ENCODE measurements around the gene LAMA5. TPM values are rescaled to one million over a fixed set of nuclear protein-coding genes. Genes with fewer than 3 reads are reported as not detected.

LAMA5 gene
- total and polyA plus RNA-seq, 5 donors from 2014 or later: 0.30 to 0.91 TPM; not detected in 3

GRCh38 chr20:62325172-62325905, 41.8 kb downstream of the LAMA5 start:
- Histone ChIP-seq H3K9me3 (ENCODE audit: control insufficient read depth in 2 of 2, low read length in 2 of 2) (no peaks in the 10 kb centered on the region), H3K36me3 (ENCODE audit: control insufficient read depth, insufficient read depth, low read length) (no peaks in the 10 kb centered on the region), H3K27me3 (ENCODE audit: control insufficient read depth, insufficient read depth, low read length) (no peaks in the 10 kb centered on the region), H3K4me1 (ENCODE audit: control insufficient read depth, insufficient read depth, low read length, poor library complexity, severe bottlenecking) (no peaks in the 10 kb centered on the region), H3K27ac (ENCODE audit: insufficient read depth, low read length, poor library complexity, severe bottlenecking) (no peak overlapping the region), H3K4me3 (ENCODE audit: low read depth, low read length) (no peak overlapping the region)
- H3K27me3 Mint-ChIP-seq: peaks cover 4% of the 10 kb centered on the region
- no peaks in the 10 kb centered on the region for H3K9me3 Mint-ChIP-seq
- no peak overlapping the region for H3K27ac Mint-ChIP-seq
- ATAC-seq (ENCODE audit: low read depth in 2 of 2) (no peak), DNase-seq (no peak)
- no peak overlapping the region for H3K4me3 Mint-ChIP-seq
- no peaks in the 10 kb centered on the region for H3K36me3 Mint-ChIP-seq
- no peaks in the 10 kb centered on the region for H3K4me1 Mint-ChIP-seq

DNA sequence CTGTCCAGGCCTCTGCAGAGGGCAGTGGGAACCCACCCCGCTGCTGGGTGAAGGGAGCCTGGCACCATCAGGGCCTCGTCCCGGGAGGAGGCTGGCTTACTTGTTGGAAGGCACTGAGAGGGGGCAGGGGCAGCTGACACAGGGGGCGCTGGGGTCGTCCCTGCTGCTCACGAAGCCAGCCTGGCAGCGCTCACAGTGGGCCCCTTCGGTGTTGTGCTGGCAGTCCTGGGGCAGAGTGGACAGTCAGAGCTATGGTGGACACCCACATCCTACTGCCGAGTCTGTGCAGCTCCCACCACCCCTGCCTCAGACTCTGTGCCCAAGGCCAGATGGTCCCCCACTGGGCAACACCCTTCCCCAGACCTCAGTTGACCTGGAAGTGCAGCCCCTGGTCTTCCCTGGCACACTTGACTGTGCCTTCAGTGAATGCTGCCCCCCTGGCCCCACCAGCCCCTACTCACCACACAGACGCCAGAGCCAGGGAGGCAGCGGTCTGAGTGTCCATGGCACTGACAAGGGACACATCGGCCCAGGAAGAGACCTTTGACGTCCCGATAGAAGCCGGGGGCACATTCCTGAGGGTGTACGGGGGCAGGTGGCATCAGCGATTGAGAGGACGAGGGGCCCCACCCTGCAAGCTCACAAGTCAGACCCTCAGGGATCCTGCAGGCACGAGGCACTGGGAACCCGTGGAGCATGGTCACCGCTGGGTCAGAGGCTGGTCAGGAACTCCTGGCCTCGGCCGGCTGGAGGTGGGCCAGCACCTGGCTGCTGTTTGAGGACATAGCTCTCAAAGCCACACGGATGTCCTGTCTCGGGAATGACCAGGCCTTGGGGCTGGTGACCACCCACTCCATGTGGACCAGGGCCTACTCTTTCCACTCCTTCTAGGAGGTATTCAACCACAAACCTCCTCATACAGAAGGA, 42.9 kb downstream of the LAMA5 start:
- H3K4me3 Mint-ChIP-seq: no peak overlapping the region
- Histone ChIP-seq H3K4me1 (ENCODE audit: control insufficient read depth, insufficient read depth, low read length, poor library complexity, severe bottlenecking) (no peaks in the 10 kb centered on the region), H3K9me3 (ENCODE audit: control insufficient read depth in 2 of 2, low read length in 2 of 2) (no peaks in the 10 kb centered on the region), H3K27ac (ENCODE audit: insufficient read depth, low read length, poor library complexity, severe bottlenecking) (no peak overlapping the region), H3K36me3 (ENCODE audit: control insufficient read depth, insufficient read depth, low read length) (no peaks in the 10 kb centered on the region), H3K27me3 (ENCODE audit: control insufficient read depth, insufficient read depth, low read length) (no peaks in the 10 kb centered on the region), H3K4me3 (ENCODE audit: low read depth, low read length) (no peak overlapping the region)
- H3K27me3 Mint-ChIP-seq: peaks cover 4% of the 10 kb centered on the region
- H3K4me1 Mint-ChIP-seq: no peaks in the 10 kb centered on the region
- H3K27ac Mint-ChIP-seq: no peak overlapping the region
- no peaks in the 10 kb centered on the region for H3K36me3 Mint-ChIP-seq
- H3K9me3 Mint-ChIP-seq: no peaks in the 10 kb centered on the region
- DNase-seq: no peak
- ATAC-seq (ENCODE audit: low read depth in 2 of 2): no peak

- Histone ChIP-seq H3K27ac (ENCODE audit: insufficient read depth, low read length, poor library complexity, severe bottlenecking) (no peak overlapping the region), H3K4me3 (ENCODE audit: low read depth, low read length) (no peak overlapping the region), H3K9me3 (ENCODE audit: control insufficient read depth in 2 of 2, low read length in 2 of 2) (no peaks in the 10 kb centered on the region), H3K36me3 (ENCODE audit: control insufficient read depth, insufficient read depth, low read length) (no peaks in the 10 kb centered on the region), H3K27me3 (ENCODE audit: control insufficient read depth, insufficient read depth, low read length) (no peaks in the 10 kb centered on the region), H3K4me1 (ENCODE audit: control insufficient read depth, insufficient read depth, low read length, poor library complexity, severe bottlenecking) (no peaks in the 10 kb centered on the region)
- Mint-ChIP-seq H3K4me1 (no peaks in the 10 kb centered on the region), H3K27ac (no peak overlapping the region), H3K9me3 (no peaks in the 10 kb centered on the region), H3K36me3 (no peaks in the 10 kb centered on the region), H3K4me3 (no peak overlapping the region), H3K27me3 (peaks cover 4% of the 10 kb centered on the region)
- ATAC-seq (ENCODE audit: low read depth in 2 of 2) (no peak), DNase-seq (no peak)
Observed at GRCh38 chr20:62323146-62323979, 43.7 kb downstream of the LAMA5 start.

- DNase-seq (no peak), ATAC-seq (ENCODE audit: low read depth in 2 of 2) (no peak)
- Histone ChIP-seq H3K9me3 (ENCODE audit: control insufficient read depth in 2 of 2, low read length in 2 of 2) (no peaks in the 10 kb centered on the region), H3K4me1 (ENCODE audit: control insufficient read depth, insufficient read depth, low read length, poor library complexity, severe bottlenecking) (no peaks in the 10 kb centered on the region), H3K27me3 (ENCODE audit: control insufficient read depth, insufficient read depth, low read length) (no peaks in the 10 kb centered on the region), H3K36me3 (ENCODE audit: control insufficient read depth, insufficient read depth, low read length) (no peaks in the 10 kb centered on the region), H3K4me3 (ENCODE audit: low read depth, low read length) (no peak overlapping the region), H3K27ac (ENCODE audit: insufficient read depth, low read length, poor library complexity, severe bottlenecking) (no peak overlapping the region)
- no peak overlapping the region for H3K27ac Mint-ChIP-seq
- H3K27me3 Mint-ChIP-seq: peaks cover 4% of the 10 kb centered on the region
- H3K4me3 Mint-ChIP-seq: no peak overlapping the region
- no peaks in the 10 kb centered on the region for H3K36me3 Mint-ChIP-seq
- no peaks in the 10 kb centered on the region for H3K4me1 Mint-ChIP-seq
- no peaks in the 10 kb centered on the region for H3K9me3 Mint-ChIP-seq
Observed at GRCh38 chr20:62322492-62323041, 44.5 kb downstream of the LAMA5 start.

- Mint-ChIP-seq H3K27me3 (peaks cover 4% of the 10 kb centered on the region), H3K27ac (no peak overlapping the region), H3K36me3 (no peaks in the 10 kb centered on the region), H3K4me3 (no peak overlapping the region), H3K9me3 (no peaks in the 10 kb centered on the region), H3K4me1 (no peaks in the 10 kb centered on the region)
- H3K4me1 ChIP-seq (ENCODE audit: control insufficient read depth, insufficient read depth, low read length, poor library complexity, severe bottlenecking): no peaks in the 10 kb centered on the region
- no peak overlapping the region for H3K4me3 ChIP-seq (ENCODE audit: low read depth, low read length)
- DNase-seq (no peak), ATAC-seq (ENCODE audit: low read depth in 2 of 2) (no peak)
- H3K9me3 ChIP-seq (ENCODE audit: control insufficient read depth in 2 of 2, low read length in 2 of 2): no peaks in the 10 kb centered on the region
- H3K27ac ChIP-seq (ENCODE audit: insufficient read depth, low read length, poor library complexity, severe bottlenecking): no peak overlapping the region
- H3K36me3 ChIP-seq (ENCODE audit: control insufficient read depth, insufficient read depth, low read length): no peaks in the 10 kb centered on the region
- no peaks in the 10 kb centered on the region for H3K27me3 ChIP-seq (ENCODE audit: control insufficient read depth, insufficient read depth, low read length)
Observed at GRCh38 chr20:62321975-62322374, 45.1 kb downstream of the LAMA5 start.

GRCh38 chr20:62321521-62321948, 45.6 kb downstream of the LAMA5 start:
- no peaks in the 10 kb centered on the region for H3K9me3 Mint-ChIP-seq
- H3K9me3 ChIP-seq (ENCODE audit: control insufficient read depth in 2 of 2, low read length in 2 of 2): no peaks in the 10 kb centered on the region
- no peak overlapping the region for H3K27ac Mint-ChIP-seq
- ATAC-seq (ENCODE audit: low read depth in 2 of 2): no peak
- H3K36me3 ChIP-seq (ENCODE audit: control insufficient read depth, insufficient read depth, low read length): no peaks in the 10 kb centered on the region
- no peak for DNase-seq
- no peaks in the 10 kb centered on the region for H3K27me3 ChIP-seq (ENCODE audit: control insufficient read depth, insufficient read depth, low read length)
- no peak overlapping the region for H3K4me3 Mint-ChIP-seq
- no peak overlapping the region for H3K27ac ChIP-seq (ENCODE audit: insufficient read depth, low read length, poor library complexity, severe bottlenecking)
- H3K4me1 ChIP-seq (ENCODE audit: control insufficient read depth, insufficient read depth, low read length, poor library complexity, severe bottlenecking): no peaks in the 10 kb centered on the region
- H3K4me3 ChIP-seq (ENCODE audit: low read depth, low read length): no peak overlapping the region
- no peaks in the 10 kb centered on the region for H3K4me1 Mint-ChIP-seq
- H3K27me3 Mint-ChIP-seq: peaks cover 4% of the 10 kb centered on the region
- H3K36me3 Mint-ChIP-seq: no peaks in the 10 kb centered on the region

DNA sequence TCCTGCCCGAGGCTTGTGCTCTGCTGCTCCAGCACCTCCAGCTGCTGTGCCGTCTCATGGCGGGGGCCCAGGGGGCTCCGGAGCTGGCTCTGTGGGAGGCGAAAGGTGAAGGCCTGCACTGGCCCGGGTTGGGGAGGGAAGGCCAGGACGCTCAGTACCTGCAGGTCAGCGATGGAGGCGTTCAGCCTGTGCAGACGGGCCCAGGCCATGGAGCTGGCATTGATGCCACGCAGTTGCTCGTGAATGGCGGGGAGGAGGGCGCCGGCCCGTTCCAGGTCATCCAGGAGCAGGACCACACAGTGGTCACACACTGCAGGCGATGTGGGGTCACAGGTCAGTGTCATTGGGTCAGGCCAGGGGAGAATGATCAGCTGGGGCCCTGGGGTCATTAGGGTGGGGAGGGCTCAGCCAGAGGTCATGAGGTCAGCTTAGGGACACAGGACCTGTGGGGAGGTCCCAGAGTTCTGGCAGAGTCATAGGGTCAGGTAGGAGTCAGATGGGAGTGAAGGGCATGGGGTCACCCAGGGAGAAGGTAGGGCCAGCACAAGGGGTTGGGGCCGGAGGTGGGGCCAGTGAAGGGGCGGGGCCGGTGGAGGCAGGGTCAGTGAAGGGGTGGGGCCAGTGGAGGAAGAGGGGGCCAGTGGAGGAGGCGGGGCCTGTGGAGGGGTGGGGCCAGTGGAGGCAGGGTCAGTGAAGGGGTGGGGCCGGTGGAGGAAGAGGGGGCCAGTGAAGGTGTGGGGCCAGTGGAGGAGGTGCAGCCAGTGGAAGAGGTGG, 46.3 kb downstream of the LAMA5 start:
- no peaks in the 10 kb centered on the region for H3K27me3 ChIP-seq (ENCODE audit: control insufficient read depth, insufficient read depth, low read length)
- no peak overlapping the region for H3K4me3 ChIP-seq (ENCODE audit: low read depth, low read length)
- no peak overlapping the region for H3K27ac ChIP-seq (ENCODE audit: insufficient read depth, low read length, poor library complexity, severe bottlenecking)
- Mint-ChIP-seq H3K27ac (no peak overlapping the region), H3K4me3 (no peak overlapping the region), H3K36me3 (no peaks in the 10 kb centered on the region), H3K27me3 (peaks cover 4% of the 10 kb centered on the region), H3K9me3 (no peaks in the 10 kb centered on the region), H3K4me1 (no peaks in the 10 kb centered on the region)
- ATAC-seq (ENCODE audit: low read depth in 2 of 2) (no peak), DNase-seq (no peak)
- H3K36me3 ChIP-seq (ENCODE audit: control insufficient read depth, insufficient read depth, low read length): no peaks in the 10 kb centered on the region
- H3K4me1 ChIP-seq (ENCODE audit: control insufficient read depth, insufficient read depth, low read length, poor library complexity, severe bottlenecking): no peaks in the 10 kb centered on the region
- no peaks in the 10 kb centered on the region for H3K9me3 ChIP-seq (ENCODE audit: control insufficient read depth in 2 of 2, low read length in 2 of 2)

Measured in CD4-positive, CD25-positive, alpha-beta regulatory T cell (primary cell).